LoVo (cell line): Measurements from ENCODE around the gene KRTAP5-10.
"Not testable (repeated sequence)": the region's sequence is repeated elsewhere in the genome, so short reads cannot be mapped to it uniquely, and the experiment has no call there.

Experiments
- DNase-seq: peaks from one replicate; pipeline ENCODE4 v3.0.0-alpha.2; 2016; ENCODE audit warnings: low spot score

Gene KRTAP5-10, protein sequence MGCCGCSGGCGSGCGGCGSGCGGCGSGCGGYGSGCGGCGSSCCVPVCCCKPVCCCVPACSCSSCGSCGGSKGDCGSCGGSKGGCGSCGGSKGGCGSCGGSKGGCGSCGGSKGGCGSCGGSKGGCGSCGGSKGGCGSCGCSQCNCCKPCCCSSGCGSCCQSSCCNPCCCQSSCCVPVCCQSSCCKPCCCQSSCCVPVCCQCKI

DNA sequence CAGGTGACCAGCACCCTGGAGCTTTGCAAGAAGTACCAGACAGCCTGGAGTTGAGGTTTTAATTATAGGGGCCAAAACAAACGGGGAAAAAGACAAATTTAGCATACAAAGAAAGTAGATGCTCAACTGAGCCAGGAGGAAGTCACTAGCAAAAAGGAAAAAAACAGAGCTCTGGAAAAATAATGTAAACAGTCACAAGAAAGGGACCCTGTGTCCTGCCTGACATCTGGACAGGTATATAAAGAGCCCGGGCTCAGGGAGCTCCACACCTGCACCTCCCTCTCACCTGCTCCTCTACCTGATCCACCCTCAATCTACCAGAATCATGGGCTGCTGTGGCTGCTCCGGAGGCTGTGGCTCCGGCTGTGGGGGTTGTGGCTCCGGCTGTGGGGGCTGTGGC, at the start of gene KRTAP5-10:
Gene KRTAP5-10, plus strand, starts transcription at position 301 of the 400 bp plus-strand sequence. Its CDS starts 25 bp downstream, at position 326.
- no peak for DNase-seq

DNA sequence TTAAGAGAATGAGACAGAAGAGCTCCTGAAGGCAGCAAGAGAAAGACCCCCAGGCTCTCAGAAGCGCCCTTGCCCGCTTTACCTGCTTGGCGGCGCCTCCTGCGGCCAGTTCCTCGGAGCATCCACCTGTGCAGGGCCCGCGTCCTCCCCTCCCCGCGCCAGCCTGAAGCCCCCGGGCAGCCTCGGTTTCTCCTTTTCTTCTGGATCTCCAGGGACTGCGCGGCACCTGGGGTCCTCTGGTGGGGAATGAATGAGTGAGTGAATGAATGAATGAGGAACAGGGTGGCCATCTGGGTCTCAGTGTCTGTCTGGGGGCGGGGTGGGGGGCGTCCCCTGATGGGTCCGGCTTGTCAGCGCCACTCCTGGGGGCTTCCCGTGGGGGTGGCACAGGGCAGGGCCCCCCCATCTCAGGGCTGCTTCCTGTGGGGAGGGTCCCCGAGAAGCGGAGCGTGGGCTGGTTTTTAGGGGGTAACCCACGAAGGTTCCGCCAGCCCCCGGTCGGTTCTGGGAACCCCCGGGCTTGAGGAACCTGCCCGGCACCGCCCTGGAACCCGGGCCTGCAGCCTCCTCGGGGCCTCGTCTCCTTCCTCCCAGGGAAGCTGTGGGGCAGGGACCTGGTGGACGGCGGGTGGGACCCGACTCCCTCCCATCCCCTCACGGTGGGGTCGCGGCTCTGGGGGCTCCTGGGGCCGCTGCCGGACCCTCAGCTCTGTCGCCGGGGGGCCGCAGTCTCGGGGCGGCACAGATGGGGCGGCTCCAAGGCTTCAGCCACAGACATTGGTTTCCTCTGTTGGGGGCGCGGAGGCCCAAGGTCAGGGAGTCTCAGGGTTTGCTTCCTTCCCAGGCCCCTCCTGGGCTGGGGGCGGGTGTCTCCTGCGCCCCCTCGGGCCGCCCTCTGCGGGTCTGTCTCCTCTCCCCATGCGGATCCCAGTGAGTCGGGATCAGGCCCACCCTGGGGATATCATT, 46.6 kb upstream of the KRTAP5-10 start:
- DNase-seq: no peak

DNA sequence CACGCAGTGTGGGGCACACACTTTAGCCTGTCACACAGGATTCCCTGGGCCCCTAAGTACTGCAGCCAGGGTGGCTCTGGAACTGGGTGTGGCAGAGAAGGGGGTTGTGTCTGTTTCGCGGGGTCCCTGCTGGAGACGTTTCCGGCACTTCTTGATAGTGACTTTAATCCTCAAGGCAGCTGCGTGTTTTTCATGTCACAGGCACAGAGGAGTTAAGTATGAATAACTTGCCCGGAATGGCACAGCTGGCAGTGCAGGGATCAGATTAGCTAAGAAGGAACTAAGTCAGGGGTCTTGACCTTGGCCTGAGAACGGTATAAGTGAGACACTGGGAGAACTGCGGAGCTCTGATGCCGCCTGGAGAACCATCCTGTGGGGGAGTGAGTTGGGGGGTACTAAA, 45.8 kb upstream of the KRTAP5-10 start:
- no peak for DNase-seq

DNA sequence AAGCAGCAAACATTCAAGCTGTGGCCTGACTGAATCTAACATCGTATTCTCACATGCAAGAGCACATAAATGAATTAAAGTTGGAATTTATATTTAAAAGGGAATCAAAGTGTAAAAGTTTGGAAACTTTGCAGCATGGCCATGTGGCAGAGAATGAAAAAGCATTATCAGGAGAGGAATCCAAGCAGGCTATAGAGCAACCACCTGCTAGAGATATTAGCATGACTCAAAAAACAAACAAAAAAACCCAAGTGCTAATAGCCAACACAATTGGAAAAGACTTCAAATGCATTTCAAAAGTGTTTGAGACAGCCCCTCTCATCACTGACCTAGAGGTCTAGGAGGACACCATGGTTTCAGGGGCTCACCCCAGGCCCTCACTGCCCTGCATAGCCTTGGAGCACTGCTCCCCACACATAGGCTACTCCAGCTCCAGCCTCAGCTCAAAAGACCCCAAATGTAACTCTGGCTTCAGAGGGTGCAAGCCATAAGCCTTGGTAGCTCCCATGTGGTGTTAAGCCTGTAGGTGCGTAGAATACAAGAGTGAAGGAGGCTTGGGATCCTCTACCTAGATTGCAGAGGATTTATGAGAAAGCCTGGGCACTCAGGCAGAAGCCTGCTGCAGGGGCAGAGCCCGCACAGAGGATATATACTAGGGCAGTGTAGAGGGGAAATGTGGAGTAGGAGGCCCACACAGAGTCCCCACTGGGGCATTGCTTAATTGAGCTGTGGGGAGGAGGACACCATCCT, 40.0 kb upstream of the KRTAP5-10 start:
- DNase-seq: no peak

DNA sequence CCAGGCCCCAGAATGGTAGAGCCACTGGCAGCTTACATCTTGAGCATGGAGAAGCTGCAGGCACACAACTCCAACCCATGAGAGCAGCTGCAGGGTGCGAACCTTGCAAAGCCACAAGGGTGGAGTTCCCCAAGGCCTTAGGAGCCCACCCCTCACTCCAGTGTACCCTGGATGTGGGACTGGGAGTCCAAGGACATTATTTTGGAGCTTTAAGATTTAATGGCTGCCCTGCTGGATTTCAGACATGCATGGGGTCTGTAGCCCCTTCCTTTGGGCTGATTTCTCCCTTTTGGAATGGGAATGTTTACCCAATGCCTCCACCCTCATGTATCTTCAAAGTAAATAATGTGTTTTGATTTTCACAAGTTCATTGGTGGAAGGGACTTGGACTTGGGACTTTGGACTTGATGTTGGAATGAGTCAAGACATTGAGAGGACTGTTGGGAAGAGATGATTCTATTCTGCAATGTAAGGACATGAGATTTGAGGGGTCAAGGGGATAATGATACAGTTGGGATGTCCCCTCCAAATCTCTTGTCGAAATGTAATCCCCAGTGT, 39.3 kb upstream of the KRTAP5-10 start:
- DNase-seq: peak; percentile 12

DNA sequence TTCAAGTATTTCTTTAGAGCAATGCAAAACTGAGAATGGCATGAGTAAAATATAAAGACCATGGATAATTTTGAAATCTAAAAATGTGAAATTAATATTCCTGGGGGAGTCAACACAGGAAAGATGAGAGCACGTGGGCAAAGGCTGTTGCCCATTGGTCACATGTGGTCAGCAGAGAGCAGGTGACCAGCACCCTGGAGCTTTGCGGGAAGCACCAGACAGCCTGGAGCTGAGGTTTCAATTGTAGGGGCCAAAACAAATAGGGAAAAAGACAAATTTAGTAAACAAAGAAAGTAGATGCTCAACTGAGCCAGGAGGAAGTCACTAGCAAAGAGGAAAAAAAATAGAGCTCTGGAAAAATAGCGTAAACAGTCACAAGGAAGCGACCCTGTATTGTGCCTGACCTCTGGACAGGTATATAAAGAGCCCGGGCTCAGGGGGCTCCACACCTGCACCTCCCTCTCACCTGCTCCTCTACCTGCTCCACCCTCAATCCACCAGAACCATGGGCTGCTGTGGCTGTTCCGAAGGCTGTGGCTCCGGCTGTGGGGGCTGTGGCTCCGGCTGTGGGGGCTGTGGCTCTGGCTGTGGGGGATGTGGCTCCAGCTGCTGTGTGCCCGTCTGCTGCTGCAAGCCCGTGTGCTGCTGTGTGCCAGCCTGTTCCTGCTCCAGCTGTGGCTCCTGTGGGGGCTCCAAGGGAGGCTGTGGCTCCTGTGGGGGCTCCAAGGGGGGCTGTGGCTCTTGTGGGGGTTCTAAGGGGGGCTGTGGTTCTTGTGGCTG, 38.4 kb upstream of the KRTAP5-10 start, which contains the start of gene KRTAP5-7:
Gene KRTAP5-7, plus strand, starts transcription at position 472 of the 780 bp plus-strand sequence. Its CDS starts 34 bp downstream, at position 506.
- DNase-seq: not testable (repeated sequence)

DNA sequence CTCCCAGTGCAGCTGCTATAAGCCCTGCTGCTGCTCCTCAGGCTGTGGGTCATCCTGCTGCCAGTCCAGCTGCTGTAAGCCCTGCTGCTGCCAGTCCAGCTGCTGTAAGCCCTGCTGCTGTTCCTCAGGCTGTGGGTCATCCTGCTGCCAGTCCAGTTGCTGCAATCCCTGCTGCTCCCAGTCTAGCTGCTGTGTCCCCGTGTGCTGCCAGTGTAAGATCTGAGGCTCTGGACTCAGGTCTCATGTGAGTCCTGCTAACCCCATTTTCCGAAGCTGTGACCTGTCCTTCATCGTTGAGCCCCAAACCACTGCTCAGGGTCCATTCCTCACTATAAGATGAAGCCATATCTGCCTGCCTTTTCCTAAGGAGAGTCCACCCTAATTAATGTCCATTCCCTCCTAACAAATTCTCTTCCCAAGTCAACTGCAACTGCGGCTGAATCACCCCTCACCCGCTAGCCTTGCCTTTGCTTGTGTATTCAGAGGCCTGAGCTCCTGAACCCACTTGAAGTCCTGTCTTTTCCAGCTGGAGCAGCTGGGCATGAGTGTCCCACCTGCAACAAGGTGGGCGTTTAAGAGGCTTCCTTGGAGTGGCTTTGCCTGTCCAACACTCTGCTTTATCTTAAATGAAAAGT, 37.7 kb upstream of the KRTAP5-10 start:
- DNase-seq: no peak

DNA sequence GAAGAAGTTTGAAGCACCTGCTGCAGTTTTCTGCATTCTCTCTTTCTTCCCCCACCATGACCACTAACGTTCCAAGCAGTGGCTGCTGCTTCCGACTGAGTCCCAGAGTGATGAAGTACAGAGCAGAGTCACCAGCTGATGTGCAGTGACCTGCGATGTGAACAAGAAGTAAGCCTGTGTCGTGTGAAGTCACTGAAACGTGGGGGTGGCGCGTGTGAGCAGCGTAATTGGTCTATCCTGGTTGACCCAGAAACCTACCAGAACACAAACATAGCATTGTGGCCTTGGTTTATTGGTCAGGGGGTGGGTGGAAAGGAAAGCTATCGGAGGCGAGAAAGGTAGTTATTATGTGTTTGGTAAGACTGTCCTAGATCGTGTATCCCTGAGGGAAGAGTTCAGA, 34.8 kb upstream of the KRTAP5-10 start:
- no peak for DNase-seq

DNA sequence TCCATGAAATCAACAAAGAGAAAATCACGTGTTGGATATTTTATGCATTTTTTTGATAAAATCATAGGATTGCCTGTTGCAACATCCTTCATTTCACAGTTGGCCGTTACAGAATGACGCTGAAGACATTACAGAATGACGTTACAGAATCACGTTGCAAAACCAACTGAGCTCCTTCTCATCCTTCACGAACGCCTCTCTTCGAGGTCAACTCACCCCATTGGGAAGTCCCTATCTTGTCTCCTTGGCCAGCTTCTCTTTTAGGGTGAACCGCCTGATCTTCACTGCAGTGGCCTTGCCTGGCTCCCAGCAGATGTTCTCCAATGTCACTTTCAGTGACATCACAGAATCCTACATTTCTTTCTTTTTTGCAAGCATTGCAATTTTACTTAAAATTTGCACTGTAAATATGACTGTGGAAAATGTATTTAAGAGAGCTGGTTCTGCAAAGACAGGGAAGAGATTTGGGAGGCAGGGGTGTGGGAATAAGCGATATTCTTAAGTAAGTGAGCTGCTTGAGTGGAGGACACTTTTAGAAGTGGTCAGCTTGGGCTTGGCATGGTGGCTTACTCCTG, 33.2 kb upstream of the KRTAP5-10 start:
- no peak for DNase-seq

DNA sequence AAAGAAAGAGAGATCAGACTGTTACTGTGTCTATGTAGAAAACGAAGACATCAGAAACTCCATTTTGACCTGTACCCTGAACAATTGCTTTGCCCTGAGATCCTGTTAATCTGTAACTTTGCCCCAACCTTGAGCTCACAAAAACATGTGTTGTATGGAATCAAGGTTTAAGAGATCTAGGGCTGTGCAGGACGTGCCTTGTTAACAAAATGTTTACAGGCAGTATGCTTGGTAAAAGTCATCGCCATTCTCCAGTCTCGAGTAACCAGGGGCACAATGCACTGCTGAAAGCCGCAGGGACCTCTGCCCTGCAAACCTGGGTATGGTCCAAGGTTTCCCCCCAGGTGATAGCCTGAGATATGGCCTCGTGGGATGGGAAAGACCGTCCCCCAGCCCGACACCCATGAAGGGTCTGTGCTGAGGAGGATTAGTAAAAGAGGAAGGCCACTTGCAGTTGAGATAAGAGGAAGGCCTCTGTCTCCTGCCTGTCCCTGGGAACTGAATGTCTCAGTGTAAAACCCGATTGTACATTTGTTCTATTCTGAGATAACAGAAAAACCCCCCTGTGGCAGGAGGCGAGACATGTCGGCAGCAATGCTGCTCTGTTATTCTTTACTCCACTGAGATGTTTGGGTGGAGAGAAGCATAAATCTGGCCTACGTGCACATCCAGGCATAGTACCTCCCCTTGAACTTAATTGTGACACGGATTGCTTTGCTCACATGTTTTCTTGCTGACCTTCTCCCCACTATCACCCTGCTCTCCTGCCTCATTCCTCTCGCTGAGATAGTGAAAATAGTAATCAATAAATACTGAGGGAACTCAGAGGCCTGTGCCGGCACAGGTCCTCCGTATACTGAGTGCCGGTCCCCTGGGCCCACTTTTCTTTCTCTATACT, 30.4 kb upstream of the KRTAP5-10 start:
- not testable (repeated sequence) for DNase-seq

DNA sequence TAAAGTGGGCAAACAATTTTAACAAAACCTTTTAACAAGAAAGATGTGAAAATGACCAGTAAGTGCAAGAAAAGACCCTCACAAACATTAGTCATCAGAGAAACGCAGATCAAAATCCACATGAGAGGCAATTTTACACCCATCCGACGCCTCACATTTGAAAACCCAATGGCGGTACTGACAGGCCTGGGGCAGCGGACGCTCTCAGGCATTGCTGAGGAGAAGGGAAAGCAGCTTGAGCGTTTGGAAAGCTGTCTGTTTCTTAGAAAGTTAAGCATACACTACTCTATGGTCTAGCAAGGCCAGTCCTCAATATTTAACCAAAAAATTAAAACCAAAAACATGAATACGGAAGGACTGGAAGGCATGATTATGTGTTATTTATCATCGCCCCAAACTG, 29.5 kb upstream of the KRTAP5-10 start:
- DNase-seq: no peak

DNA sequence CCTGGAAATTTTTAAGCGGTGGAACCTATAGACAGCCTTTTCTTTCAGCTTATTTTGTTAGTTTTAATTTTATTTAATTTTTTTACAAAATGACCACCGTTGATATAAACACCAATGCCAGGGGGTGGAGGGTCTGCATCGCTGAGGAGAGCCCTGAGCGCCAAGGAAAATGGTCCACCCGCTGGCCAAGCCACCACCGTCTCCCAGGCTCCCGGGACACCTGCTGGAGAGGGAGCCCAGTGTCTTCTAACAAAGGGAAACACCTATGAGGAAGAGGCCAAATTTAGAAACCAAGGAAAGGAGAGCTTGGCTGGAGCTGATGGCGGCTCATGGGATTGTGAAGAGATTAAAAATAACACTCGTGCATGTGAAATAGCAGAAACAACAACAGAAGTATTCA, 27.8 kb upstream of the KRTAP5-10 start:
- DNase-seq: no peak

DNA sequence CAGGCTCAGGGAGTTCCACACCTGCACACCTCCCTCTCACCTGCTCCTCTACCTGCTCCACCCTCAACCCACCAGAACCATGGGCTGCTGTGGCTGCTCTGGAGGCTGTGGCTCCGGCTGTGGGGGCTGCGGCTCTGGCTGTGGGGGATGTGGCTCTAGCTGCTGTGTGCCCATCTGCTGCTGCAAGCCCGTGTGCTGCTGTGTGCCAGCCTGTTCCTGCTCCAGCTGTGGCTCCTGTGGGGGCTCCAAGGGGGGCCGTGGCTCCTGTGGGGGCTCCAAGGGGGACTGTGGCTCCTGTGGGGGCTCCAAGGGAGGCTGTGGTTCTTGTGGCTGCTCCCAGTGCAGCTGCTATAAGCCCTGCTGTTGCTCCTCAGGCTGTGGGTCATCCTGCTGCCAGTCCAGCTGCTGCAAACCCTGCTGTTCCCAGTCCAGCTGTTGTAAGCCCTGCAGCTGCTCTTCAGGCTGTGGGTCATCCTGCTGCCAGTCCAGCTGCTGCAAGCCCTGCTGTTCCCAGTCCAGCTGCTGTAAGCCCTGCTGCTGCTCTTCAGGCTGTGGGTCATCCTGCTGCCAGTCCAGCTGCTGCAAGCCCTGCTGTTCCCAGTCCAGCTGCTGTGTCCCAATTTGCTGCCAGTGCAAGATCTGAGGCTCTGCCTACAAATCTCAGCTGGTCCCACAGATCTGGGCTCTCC, 27.2 kb upstream of the KRTAP5-10 start, which contains the start of gene KRTAP5-8:
Gene KRTAP5-8, plus strand, starts transcription at position 49 of the 689 bp plus-strand sequence. Its CDS starts 31 bp downstream, at position 80.
- not testable (repeated sequence) for DNase-seq

DNA sequence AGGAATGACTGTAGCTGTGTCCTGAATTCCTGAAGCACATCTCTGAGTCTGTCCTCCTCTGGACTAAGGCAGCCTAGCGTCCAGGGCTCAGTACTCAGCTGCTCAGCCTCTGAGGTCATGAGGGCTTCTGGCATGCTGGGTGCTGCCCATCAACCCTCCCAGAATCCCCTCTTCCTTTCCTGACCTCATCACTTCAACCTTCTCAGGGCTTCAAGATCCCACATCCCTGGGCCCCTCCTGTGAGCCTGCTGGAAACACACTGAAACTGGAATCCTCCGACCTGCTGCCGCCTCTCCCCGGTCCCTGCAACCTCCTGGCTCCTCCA, 26.7 kb upstream of the KRTAP5-10 start:
- no peak for DNase-seq

DNA sequence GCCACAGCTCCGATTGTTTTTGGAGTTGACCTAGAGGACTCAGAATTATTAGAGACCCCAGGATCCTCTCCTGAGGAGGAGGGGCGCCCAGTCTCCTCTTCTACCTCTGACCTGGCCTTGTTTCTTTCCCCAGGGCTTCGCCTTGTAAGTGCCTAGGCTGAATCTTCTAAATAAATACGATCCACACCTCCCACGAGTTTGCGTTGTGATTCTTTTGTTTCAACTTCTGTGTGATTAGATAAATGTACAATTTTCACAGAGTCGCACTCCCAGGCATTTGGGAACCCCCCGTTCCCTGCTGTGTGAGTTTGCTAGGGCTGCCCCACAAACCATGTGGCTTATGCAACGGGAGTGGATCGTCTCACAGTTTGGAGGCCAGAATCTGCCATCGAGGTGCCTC, 26.3 kb upstream of the KRTAP5-10 start:
- no peak for DNase-seq

DNA sequence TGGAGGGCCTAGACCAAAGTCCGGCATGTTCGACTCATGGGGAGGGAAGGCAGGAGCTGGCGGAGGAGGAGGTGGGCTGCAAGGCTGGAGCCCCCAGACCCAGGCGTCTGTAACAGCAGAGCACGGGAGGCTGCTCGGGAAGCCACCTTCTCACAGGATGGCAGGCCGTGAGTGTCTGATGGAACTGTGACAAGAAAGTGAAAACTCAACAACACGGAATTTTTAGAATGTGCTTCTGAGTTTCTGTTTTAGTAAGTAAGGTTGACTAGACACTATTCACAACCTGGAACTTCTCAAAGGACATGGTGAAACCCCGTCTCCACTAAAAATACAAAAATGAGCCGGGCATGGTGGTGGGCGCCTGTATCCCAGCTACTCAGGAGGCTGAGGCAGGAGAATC, 25.4 kb upstream of the KRTAP5-10 start:
- DNase-seq: not testable (repeated sequence)

DNA sequence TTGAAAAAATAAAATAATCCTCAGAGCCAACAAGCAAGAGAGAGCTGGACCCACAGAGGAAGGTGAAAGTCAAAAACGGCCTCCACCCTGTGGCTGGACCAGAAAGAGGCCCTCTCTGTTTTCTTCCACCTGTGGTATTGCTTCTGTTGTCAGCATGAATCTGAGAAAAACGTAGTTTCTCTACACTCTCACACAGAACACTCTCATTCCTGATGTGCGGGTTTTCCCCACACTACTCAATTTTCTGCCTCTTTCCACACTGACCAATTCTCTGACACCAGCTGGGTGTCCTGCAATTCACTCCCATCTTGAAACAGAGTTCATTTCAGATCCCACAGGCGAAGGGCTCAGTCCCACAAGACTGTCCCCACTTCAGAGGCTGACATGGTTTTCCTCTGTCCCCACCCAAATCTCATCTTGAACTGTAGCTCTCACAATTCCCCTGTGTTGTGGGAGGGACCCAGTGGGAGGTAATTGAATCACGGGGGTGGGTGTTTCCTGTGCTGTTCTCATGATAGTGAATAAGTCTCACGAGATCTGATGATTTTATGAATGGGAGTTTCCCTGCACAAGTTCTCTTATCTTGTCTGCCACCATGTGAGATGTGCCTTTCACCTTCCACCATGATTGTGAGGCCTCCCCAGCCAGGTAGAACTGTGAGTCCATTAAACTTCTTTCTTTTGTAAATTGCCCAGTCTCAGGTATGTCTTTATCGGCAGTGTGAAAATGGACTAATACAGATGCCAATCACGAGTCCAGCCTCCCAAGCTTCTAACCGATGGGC, 24.6 kb upstream of the KRTAP5-10 start:
- DNase-seq: not testable (repeated sequence)

DNA sequence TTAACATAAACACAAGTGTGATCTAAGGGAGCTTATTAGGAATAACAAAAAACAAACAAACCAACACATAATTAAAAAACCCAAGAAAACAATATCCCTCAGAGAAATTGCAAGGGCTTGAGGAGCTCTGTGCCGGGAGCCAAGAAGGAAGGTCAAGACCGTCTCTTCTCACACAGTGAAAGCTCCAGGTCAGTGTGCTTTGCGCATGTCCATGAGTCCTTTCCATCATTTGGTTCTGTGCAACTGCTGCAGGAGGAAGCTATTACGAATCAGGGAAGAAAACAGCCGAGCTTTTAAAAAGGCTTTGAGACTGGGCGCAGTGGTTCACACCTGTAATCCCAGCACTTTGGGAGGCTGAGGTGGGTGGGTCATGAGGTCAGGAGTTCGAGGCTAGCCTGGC, 23.0 kb upstream of the KRTAP5-10 start:
- no peak for DNase-seq
